Measurements from ENCODE around the gene SLC16A1. TPM values are rescaled to one million over a fixed set of nuclear protein-coding genes. Genes with fewer than 3 reads are reported as not detected.

SLC16A1 gene
- total and polyA plus RNA-seq, 2 of the 8 experiments (the other 6 are each of a cell fraction or from before 2014, with no cell fraction given), result 435 to 545 TPM

GRCh38 chr1:112896783-112897182 lies 59.2 kb downstream of the SLC16A1 start:
- no peak overlapping the region for H3K18ac ChIP-seq (ENCODE audit: extremely low read depth, low read length)
- H2AK5ac ChIP-seq (ENCODE audit: low read depth, low read length), result no peak overlapping the region
- no peak overlapping the region for H2BK5ac ChIP-seq (ENCODE audit: low read depth, low read length)
- H2AFZ ChIP-seq (ENCODE audit: low read length), result no peak overlapping the region
- ChIA-PET CTCF (ENCODE audit: partially characterized antibody) (interaction anchor here (0.9 to 2.5 kb wide), 3 partner anchors 15 to 176 kb away, joined by 3 to 9 read pairs (median 5); partner anchors contain the start of gene LRIG2), POLR2A (ENCODE audit: partially characterized antibody) (interaction anchor here (0.6 to 3.1 kb wide), 3 partner anchors 8 to 76 kb away, joined by 3 to 14 read pairs (median 3); no protein-coding TSS in a partner anchor)
- no peak overlapping the region for H3K23ac ChIP-seq (ENCODE audit: insufficient read length)
- H3K14ac ChIP-seq (ENCODE audit: insufficient read length), result no peak overlapping the region
- H3K27ac ChIP-seq (ENCODE audit: low read depth, low read length), result no peak overlapping the region
- H3K4me2 ChIP-seq (ENCODE audit: insufficient read depth in 1 of 2, low read depth in 2 of 2, low read length in 2 of 2), result no peak overlapping the region
- peaks cover 13 to 18% of the 10 kb centered on the region in 2 experiments for H3K9me3 ChIP-seq (ENCODE audit: insufficient read depth in 2 of 2, low read depth in 1 of 2, low read length in 1 of 2)
- no peak overlapping the region for H3K4ac ChIP-seq (replicated peaks; ENCODE audit: insufficient read length, low read depth, low read length)
- no peaks in the 10 kb centered on the region for H3K4me1 ChIP-seq (replicated peaks in 1 of 4; ENCODE audit: control insufficient read depth in 3 of 4, insufficient read depth in 4 of 4, low read length in 3 of 4)
- no peaks in the 10 kb centered on the region for H3K27me3 ChIP-seq (replicated peaks in 1 of 4; ENCODE audit: control insufficient read depth in 3 of 4, extremely low read depth in 1 of 4, insufficient read depth in 3 of 4, low read length in 3 of 4)
- H3K4me3 ChIP-seq (ENCODE audit: extremely low read depth in 1 of 4, insufficient read depth in 2 of 4, low read depth in 3 of 4, low read length in 4 of 4), result no peak overlapping the region
- H4K91ac ChIP-seq (replicated peaks; ENCODE audit: insufficient read length, low read length), result no peak overlapping the region
- TF ChIP-seq KDM4A (IDR thresholded peaks at IDR 0.05; ENCODE audit: low read depth, low read length, severe bottlenecking) (no peak), RAD21 (IDR thresholded peaks at IDR 0.05 in 1 of 2, conservative IDR thresholded peaks at IDR 0.05 in 1 of 2; ENCODE audit: low read depth in 2 of 2, low read length in 2 of 2) (no peak), TAF7 (optimal IDR thresholded peaks at IDR 0.05; ENCODE audit: borderline replicate concordance, low read depth, low read length) (no peak), MAX (IDR thresholded peaks at IDR 0.05) (no peak), BCL11A (IDR thresholded peaks at IDR 0.05; ENCODE audit: low read depth in 2 of 2, low read length in 2 of 2) (no peak), GABPA (IDR thresholded peaks at IDR 0.05; ENCODE audit: borderline replicate concordance, insufficient read depth, low read length) (no peak), SP4 (IDR thresholded peaks at IDR 0.05; ENCODE audit: low read length) (no peak), CREB1 (IDR thresholded peaks at IDR 0.05) (no peak), TAF1 (IDR thresholded peaks at IDR 0.05; ENCODE audit: low read depth, low read length) (no peak)
- H2BK20ac ChIP-seq (ENCODE audit: low read length), result no peak overlapping the region
- H4K8ac ChIP-seq (ENCODE audit: extremely low read depth, insufficient read depth, low read length), result no peak overlapping the region
- FAIRE-seq (no peak), DNase-seq (ENCODE audit: low read depth in 1 of 2, low spot score in 2 of 2) (no peak)
- H4K5ac ChIP-seq (ENCODE audit: insufficient read length, low read depth, low read length), result no peak overlapping the region
- no peaks in the 10 kb centered on the region for H3K79me1 ChIP-seq (ENCODE audit: low read depth, low read length)
- H4K20me1 ChIP-seq (replicated peaks in 1 of 2; ENCODE audit: control insufficient read depth in 1 of 2, insufficient read depth in 2 of 2, low read length in 2 of 2), result no peaks in the 10 kb centered on the region
- H3K36me3 ChIP-seq (ENCODE audit: control insufficient read depth in 2 of 4, insufficient read depth in 4 of 4, low read length in 3 of 4), result peaks cover 0 to 7% (median 0%) of the 10 kb centered on the region in 4 experiments; a peak in 1 of 8 replicates
- H3K79me2 ChIP-seq (ENCODE audit: control insufficient read depth in 1 of 2, insufficient read depth in 2 of 2, low read length in 2 of 2), result no peaks in the 10 kb centered on the region
- no peak overlapping the region for H2BK120ac ChIP-seq (replicated peaks; ENCODE audit: low read depth, low read length)
- H2BK15ac ChIP-seq (ENCODE audit: low read length), result no peak overlapping the region
- no peak overlapping the region for H3K56ac ChIP-seq (replicated peaks; ENCODE audit: insufficient read length, low read depth, low read length)
- H2BK12ac ChIP-seq (ENCODE audit: low read depth, low read length), result no peak overlapping the region
- H3K9ac ChIP-seq (replicated peaks in 1 of 4; ENCODE audit: extremely low read depth in 1 of 4, low read depth in 3 of 4, low read length in 3 of 4), result no peak overlapping the region
- H3K23me2 ChIP-seq (ENCODE audit: low read depth, low read length), result no peaks in the 10 kb centered on the region

All from H1 (cell line).